Panc1 (cell line): Measurements from ENCODE around the gene COPZ1.

Experiments used
- CTCF ChIP-seq: fragments of 450-650 bp; IDR thresholded peaks from 2 replicates; pipeline ENCODE4 v1.5.1; 2017; ENCODE audit warnings: mild to moderate bottlenecking
- POLR2AphosphoS5 ChIP-seq: IDR thresholded peaks from 2 replicates; pipeline ENCODE4 v1.6.1; 2012; ENCODE audit warnings: mild to moderate bottlenecking, low read depth, low read length, moderate library complexity
- SIN3A ChIP-seq: IDR thresholded peaks from 2 replicates; pipeline ENCODE4 v1.6.1; 2012; ENCODE audit warnings: low read depth, mild to moderate bottlenecking, low read length, moderate library complexity, borderline replicate concordance; ENCODE audit not compliant: insufficient read depth
- TCF7L2 ChIP-seq: IDR thresholded peaks from 2 replicates; pipeline ENCODE4 v1.6.1; 2011; ENCODE audit warnings: mild to moderate bottlenecking, low read depth, low read length, inconsistent platforms
- TF ChIP-seq, protein P1 (sequence below), 2 experiments: IDR thresholded peaks; 2 replicates each; pipeline ENCODE4 v1.6.1; 2011 to 2012; ENCODE audit warnings: low read depth in 2 of 2, control low read depth in 1 of 2, low read length in 1 of 2, mild to moderate bottlenecking in 1 of 2, moderate library complexity in 1 of 2; ENCODE audit not compliant: insufficient read depth in 1 of 2

DNA sequence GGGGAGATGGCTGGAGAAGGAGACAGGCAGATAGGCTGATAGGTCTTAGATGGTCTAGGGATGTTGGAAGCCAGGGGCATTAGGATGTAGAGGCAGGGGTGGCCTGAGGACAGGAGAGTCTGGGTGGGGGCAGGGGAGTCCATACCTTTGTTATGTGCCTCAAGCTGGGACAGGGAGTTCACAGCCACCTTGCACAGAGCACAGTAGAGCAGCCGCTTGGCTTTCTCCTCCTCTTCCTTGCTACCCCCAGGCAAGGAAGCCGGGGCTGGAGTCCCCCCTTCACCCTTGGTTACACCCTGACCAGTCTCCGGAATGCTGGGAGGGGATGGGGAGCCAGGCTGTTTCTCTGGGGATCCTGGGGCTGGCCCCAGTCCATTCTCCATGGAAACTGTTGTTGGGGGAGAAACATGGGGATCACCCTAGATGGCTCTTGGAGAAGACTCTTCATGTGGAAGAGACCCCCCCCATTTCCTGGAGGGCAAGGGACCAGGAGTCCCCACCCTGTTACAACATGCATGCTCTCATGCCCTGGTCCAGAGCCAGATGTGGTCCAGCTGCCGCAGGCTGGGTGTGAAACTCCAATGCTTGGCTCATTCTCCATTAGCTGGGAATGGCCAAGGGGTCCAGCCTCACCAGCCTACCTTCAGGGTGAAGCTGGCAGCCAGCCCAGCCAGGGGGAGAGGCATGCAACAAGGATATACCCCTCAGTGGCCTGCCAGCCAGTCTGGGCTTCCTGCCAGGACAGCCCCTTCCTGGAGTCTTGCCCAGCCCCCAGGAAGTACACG is 46.6 kb downstream of the COPZ1 start:
- TF ChIP-seq POLR2AphosphoS5: no peak
- TF ChIP-seq CTCF: no peak
- TF ChIP-seq TCF7L2: no peak
- no peak for TF ChIP-seq SIN3A
- TF ChIP-seq, protein P1, sequence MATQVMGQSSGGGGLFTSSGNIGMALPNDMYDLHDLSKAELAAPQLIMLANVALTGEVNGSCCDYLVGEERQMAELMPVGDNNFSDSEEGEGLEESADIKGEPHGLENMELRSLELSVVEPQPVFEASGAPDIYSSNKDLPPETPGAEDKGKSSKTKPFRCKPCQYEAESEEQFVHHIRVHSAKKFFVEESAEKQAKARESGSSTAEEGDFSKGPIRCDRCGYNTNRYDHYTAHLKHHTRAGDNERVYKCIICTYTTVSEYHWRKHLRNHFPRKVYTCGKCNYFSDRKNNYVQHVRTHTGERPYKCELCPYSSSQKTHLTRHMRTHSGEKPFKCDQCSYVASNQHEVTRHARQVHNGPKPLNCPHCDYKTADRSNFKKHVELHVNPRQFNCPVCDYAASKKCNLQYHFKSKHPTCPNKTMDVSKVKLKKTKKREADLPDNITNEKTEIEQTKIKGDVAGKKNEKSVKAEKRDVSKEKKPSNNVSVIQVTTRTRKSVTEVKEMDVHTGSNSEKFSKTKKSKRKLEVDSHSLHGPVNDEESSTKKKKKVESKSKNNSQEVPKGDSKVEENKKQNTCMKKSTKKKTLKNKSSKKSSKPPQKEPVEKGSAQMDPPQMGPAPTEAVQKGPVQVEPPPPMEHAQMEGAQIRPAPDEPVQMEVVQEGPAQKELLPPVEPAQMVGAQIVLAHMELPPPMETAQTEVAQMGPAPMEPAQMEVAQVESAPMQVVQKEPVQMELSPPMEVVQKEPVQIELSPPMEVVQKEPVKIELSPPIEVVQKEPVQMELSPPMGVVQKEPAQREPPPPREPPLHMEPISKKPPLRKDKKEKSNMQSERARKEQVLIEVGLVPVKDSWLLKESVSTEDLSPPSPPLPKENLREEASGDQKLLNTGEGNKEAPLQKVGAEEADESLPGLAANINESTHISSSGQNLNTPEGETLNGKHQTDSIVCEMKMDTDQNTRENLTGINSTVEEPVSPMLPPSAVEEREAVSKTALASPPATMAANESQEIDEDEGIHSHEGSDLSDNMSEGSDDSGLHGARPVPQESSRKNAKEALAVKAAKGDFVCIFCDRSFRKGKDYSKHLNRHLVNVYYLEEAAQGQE (IDR thresholded peaks at IDR 0.05; ENCODE audit: insufficient read depth in 1 of 2, low read depth in 2 of 2, low read length in 1 of 2): no peak
